ENCODE measurements around the gene DALRD3. TPM values are rescaled to one million over a fixed set of nuclear protein-coding genes. Genes with fewer than 3 reads are reported as not detected.

DALRD3 gene
- total and polyA plus RNA-seq, 2 of the 8 experiments (the other 6 are each of a cell fraction or from before 2014, with no cell fraction given), result 30.4 to 86.5 TPM

GRCh38 chr3:49026536-49026935 is 8.2 kb upstream of the DALRD3 start:
- Histone ChIP-seq H3K4me3 (ENCODE audit: extremely low read depth in 1 of 4, insufficient read depth in 2 of 4, low read depth in 3 of 4, low read length in 4 of 4) (no peak overlapping the region), H2BK120ac (replicated peaks; ENCODE audit: low read depth, low read length) (no peak overlapping the region), H2BK5ac (ENCODE audit: low read depth, low read length) (no peak overlapping the region), H3K27ac (ENCODE audit: low read depth, low read length) (no peak overlapping the region), H2AFZ (ENCODE audit: low read length) (no peak overlapping the region), H4K5ac (ENCODE audit: insufficient read length, low read depth, low read length) (no peak overlapping the region), H3K23me2 (ENCODE audit: low read depth, low read length) (peaks cover 14% of the 10 kb centered on the region), H2BK12ac (ENCODE audit: low read depth, low read length) (no peak overlapping the region), H3K79me1 (ENCODE audit: low read depth, low read length) (peaks cover 6% of the 10 kb centered on the region), H3K56ac (replicated peaks; ENCODE audit: insufficient read length, low read depth, low read length) (no peak overlapping the region), H3K9me3 (ENCODE audit: insufficient read depth in 2 of 2, low read depth in 1 of 2, low read length in 1 of 2) (no peaks in the 10 kb centered on the region), H3K4me2 (ENCODE audit: insufficient read depth in 1 of 2, low read depth in 2 of 2, low read length in 2 of 2) (no peak overlapping the region; a peak in 1 of 4 replicates), H3K36me3 (ENCODE audit: control insufficient read depth in 2 of 4, insufficient read depth in 4 of 4, low read length in 3 of 4) (peaks cover 39 to 58% (median 50%) of the 10 kb centered on the region in 4 experiments), H2BK15ac (ENCODE audit: low read length) (no peak overlapping the region), H4K20me1 (replicated peaks in 1 of 2; ENCODE audit: control insufficient read depth in 1 of 2, insufficient read depth in 2 of 2, low read length in 2 of 2) (peaks cover 8 to 19% of the 10 kb centered on the region in 2 experiments), H3K4ac (replicated peaks; ENCODE audit: insufficient read length, low read depth, low read length) (no peak overlapping the region), H2BK20ac (ENCODE audit: low read length) (no peak overlapping the region), H3K4me1 (replicated peaks in 1 of 4; ENCODE audit: control insufficient read depth in 3 of 4, insufficient read depth in 4 of 4, low read length in 3 of 4) (peaks cover 0 to 18% (median 11%) of the 10 kb centered on the region in 4 experiments; a peak in 6 of 7 replicates), H3K9ac (replicated peaks in 1 of 4; ENCODE audit: extremely low read depth in 1 of 4, low read depth in 3 of 4, low read length in 3 of 4) (no peak overlapping the region), H3K79me2 (ENCODE audit: control insufficient read depth in 1 of 2, insufficient read depth in 2 of 2, low read length in 2 of 2) (peaks cover 4 to 25% of the 10 kb centered on the region in 2 experiments; a peak in 3 of 4 replicates), H2AK5ac (ENCODE audit: low read depth, low read length) (no peak overlapping the region), H4K8ac (ENCODE audit: extremely low read depth, insufficient read depth, low read length) (no peak overlapping the region), H4K91ac (replicated peaks; ENCODE audit: insufficient read length, low read length) (no peak overlapping the region), H3K14ac (ENCODE audit: insufficient read length) (no peak overlapping the region), H3K23ac (ENCODE audit: insufficient read length) (no peak overlapping the region), H3K18ac (ENCODE audit: extremely low read depth, low read length) (no peak overlapping the region), H3K27me3 (replicated peaks in 1 of 4; ENCODE audit: control insufficient read depth in 3 of 4, extremely low read depth in 1 of 4, insufficient read depth in 3 of 4, low read length in 3 of 4) (no peaks in the 10 kb centered on the region; a peak in 1 of 7 replicates)
- DNase-seq (ENCODE audit: low read depth in 1 of 2, low spot score in 2 of 2), result no peak
- ChIA-PET CTCF (ENCODE audit: partially characterized antibody) (interaction anchor here (0.6 to 24.3 kb wide), 4 partner anchors 14 to 71 kb away, joined by 3 to 467 read pairs (median 27); partner anchors contain the start of gene P4HTM), POLR2A (ENCODE audit: partially characterized antibody) (interaction anchor here (0.7 to 33.9 kb wide), 10 partner anchors 14 to 119 kb away, joined by 3 to 1518 read pairs (median 5); partner anchors contain the start of genes DALRD3, P4HTM, QARS1 and QRICH1)
- WGBS, 2 experiments (ENCODE audit: extremely low coverage in 1 of 2, insufficient coverage in 1 of 2, insufficient read length in 1 of 2, insufficient replicate concordance in 2 of 2, low coverage in 1 of 2, low lambda C conversion rate in 2 of 2, missing lambda C conversion rate in 1 of 2), result 89% methylated on average over 3 of the region's 3 CpGs; no CpG with 5 or more reads in 1 of the 2 experiments
- no peak for FAIRE-seq
- TF ChIP-seq POLR2AphosphoS5 (IDR thresholded peaks at IDR 0.05; ENCODE audit: low read depth, low read length) (no peak; the same call in 1 of the 2 replicates), SIN3A (conservative IDR thresholded peaks at IDR 0.05 in 1 of 2, IDR thresholded peaks at IDR 0.05 in 1 of 2; ENCODE audit: low read depth in 1 of 2, low read length in 2 of 2) (no peak), CBX5 (IDR thresholded peaks at IDR 0.05; ENCODE audit: low read depth, low read length) (no peak), ATF2 (IDR thresholded peaks at IDR 0.05; ENCODE audit: low read length) (no peak), NRF1 (IDR thresholded peaks at IDR 0.05; ENCODE audit: low read depth, low read length) (no peak), SP4 (IDR thresholded peaks at IDR 0.05; ENCODE audit: low read length) (no peak), YY1 (IDR thresholded peaks at IDR 0.05; ENCODE audit: low read depth, low read length) (no peak), KDM5A (IDR thresholded peaks at IDR 0.05; ENCODE audit: low read length) (no peak)
